HepG2 (cell line): Measurements from ENCODE around the gene ENTPD7. TPM values are rescaled to one million over a fixed set of nuclear protein-coding genes. Genes with fewer than 3 reads are reported as not detected.

Source experiments
- DR1 ChIP-seq: sonication (generic); formaldehyde crosslinking; IDR thresholded peaks from 2 replicates; pipeline ENCODE4 v1.8.0; 2021; ENCODE audit warnings: mild to moderate bottlenecking, missing genetic modification reagents, inconsistent platforms
- KDM5A ChIP-seq: fragments of 200-600 bp; sonication (generic); IDR thresholded peaks from 2 replicates; pipeline ENCODE4 v1.7.0; 2018; ENCODE audit warnings: antibody characterized with exemption, mild to moderate bottlenecking, low read length, borderline replicate concordance
- MAF1 ChIP-seq: sonication (generic); formaldehyde crosslinking; IDR thresholded peaks from 2 replicates; pipeline ENCODE4 v1.5.0; 2020; ENCODE audit warnings: missing genetic modification reagents, borderline replicate concordance
- MBD4 ChIP-seq: IDR thresholded peaks from 2 replicates; pipeline ENCODE4 v1.6.1; 2012; ENCODE audit warnings: low read length, inconsistent platforms, borderline replicate concordance
- NFRKB ChIP-seq: fragments of 450-650 bp; IDR thresholded peaks from 2 replicates; pipeline ENCODE4 v1.6.1; 2017
- RBM22 ChIP-seq: fragments of 200-400 bp; formaldehyde crosslinking; optimal IDR thresholded peaks from 2 replicates; pipeline ENCODE3; 2017; ENCODE audit warnings: mild to moderate bottlenecking, low read length, moderate library complexity
- RBM39 ChIP-seq: fragments of 200-400 bp; formaldehyde crosslinking; IDR thresholded peaks from one replicate; pipeline ENCODE4 v1.6.1; 2018; ENCODE audit warnings: antibody characterized with exemption, mild to moderate bottlenecking, low read depth, low read length; ENCODE audit not compliant: poor library complexity, severe bottlenecking
- SUZ12 ChIP-seq: fragments of 150-350 bp; IDR thresholded peaks from 2 replicates; pipeline ENCODE4 v1.6.1; 2014; ENCODE audit warnings: low read depth, low read length
- ZBTB21 ChIP-seq: sonication (generic); formaldehyde crosslinking; IDR thresholded peaks from 2 replicates; pipeline ENCODE4 v1.4.0; 2020; ENCODE audit warnings: missing genetic modification reagents
- ZMYM2 ChIP-seq: sonication (generic); formaldehyde crosslinking; IDR thresholded peaks from 2 replicates; pipeline ENCODE4 v1.8.0; 2022; ENCODE audit warnings: mild to moderate bottlenecking, missing genetic modification reagents
- ZNF496 ChIP-seq: sonication (generic); formaldehyde crosslinking; IDR thresholded peaks from 2 replicates; pipeline ENCODE4 v1.8.1; 2023; ENCODE audit warnings: mild to moderate bottlenecking, moderate library complexity, missing genetic modification reagents; ENCODE audit not compliant: insufficient replicate concordance
- ZNF629 ChIP-seq: sonication (generic); formaldehyde crosslinking; conservative IDR thresholded peaks from 2 replicates; pipeline ENCODE4 v1.5.0; 2020; ENCODE audit warnings: missing genetic modification reagents
- polyA plus RNA-seq, 8 experiments: library from polyadenylated mRNA; depleted of rRNA in 3 of 8; stranded (reverse) in 7 of 8; unstranded in 1 of 8; fragments of >200 nt; fragmentation: Illumina TruSeq in 4 of 8; extraction: Trizol in 4 of 8; gene quantifications; 2 replicates each; pipeline versions ENCODE4 v1.2.1 to v1.2.3, GENCODE V29; 2011 to 2016; ENCODE audit warnings: low read depth in 4 of 8, missing spikeins in 1 of 8, mixed read lengths in 1 of 8; ENCODE audit not compliant: insufficient read depth in 1 of 8
- total RNA-seq, 5 experiments: library from RNA; depleted of rRNA; stranded (reverse); fragments of >200 nt; fragmentation: Illumina TruSeq; extraction: Trizol; gene quantifications; 2 replicates each; pipeline ENCODE4 v1.2.3, GENCODE V29; 2016; ENCODE audit warnings: low read depth in 1 of 5
- TF ChIP-seq, protein P1 (sequence below): sonication (generic); formaldehyde crosslinking; IDR thresholded peaks from 2 replicates; pipeline ENCODE4 v1.9.0; 2021; ENCODE audit warnings: mild to moderate bottlenecking, missing genetic modification reagents
- TF ChIP-seq, protein P2 (sequence below): sonication (generic); formaldehyde crosslinking; IDR thresholded peaks from 2 replicates; pipeline ENCODE4; 2020; ENCODE audit warnings: missing genetic modification reagents, mild to moderate bottlenecking, borderline replicate concordance
- TF ChIP-seq, protein P3 (sequence below): sonication (generic); formaldehyde crosslinking; IDR thresholded peaks from 2 replicates; pipeline ENCODE4 v1.4.0; 2020; ENCODE audit warnings: missing genetic modification reagents
- TF ChIP-seq, protein P4 (sequence below): sonication (generic); formaldehyde crosslinking; IDR thresholded peaks from 2 replicates; pipeline ENCODE4 v1.8.1; 2023; ENCODE audit warnings: mild to moderate bottlenecking, missing genetic modification reagents

Gene ENTPD7
- total and polyA plus RNA-seq, 2 of the 13 experiments (the other 11 are each of a cell fraction or from before 2014, with no cell fraction given), result 7.6 to 36.5 TPM

DNA sequence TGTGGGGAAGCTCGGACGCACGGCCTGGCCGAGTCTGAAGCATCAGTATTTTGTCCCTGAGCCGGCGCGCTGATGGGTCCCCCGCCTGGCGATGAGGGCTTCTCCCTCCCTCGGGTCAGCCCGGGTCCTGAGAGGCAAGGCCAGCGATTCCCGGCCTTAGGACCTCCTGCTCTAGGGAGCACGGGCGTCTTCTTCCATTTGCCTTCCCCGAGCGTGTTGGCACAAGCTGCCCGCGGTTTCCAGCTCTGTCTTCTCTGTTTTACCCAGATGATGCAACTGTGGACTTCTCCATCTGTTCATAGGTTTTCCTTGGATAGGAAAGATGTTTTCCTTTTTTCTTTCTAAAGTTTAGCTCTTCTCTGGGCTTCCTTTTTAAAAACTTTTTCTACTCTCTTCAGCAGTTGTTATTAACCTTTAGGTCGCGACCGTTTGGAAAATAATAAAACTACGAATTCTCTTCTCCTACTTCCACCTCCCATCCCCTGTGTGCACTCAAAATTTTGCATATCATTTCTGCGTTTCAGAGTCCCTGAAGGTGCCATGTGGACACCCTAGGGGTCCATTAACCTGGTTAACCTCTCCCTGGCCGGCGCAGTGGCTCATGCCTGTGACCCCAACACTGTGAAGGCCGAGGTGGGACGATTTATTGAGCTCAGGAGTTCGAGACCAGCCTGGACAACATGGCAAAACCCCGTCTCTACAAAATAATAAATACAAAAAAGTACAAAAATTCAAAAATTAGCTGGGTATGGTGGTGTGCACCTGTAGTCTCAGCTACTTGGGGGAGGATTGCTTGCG is 37.7 kb upstream of the ENTPD7 start (continued):
- TF ChIP-seq, protein P1, sequence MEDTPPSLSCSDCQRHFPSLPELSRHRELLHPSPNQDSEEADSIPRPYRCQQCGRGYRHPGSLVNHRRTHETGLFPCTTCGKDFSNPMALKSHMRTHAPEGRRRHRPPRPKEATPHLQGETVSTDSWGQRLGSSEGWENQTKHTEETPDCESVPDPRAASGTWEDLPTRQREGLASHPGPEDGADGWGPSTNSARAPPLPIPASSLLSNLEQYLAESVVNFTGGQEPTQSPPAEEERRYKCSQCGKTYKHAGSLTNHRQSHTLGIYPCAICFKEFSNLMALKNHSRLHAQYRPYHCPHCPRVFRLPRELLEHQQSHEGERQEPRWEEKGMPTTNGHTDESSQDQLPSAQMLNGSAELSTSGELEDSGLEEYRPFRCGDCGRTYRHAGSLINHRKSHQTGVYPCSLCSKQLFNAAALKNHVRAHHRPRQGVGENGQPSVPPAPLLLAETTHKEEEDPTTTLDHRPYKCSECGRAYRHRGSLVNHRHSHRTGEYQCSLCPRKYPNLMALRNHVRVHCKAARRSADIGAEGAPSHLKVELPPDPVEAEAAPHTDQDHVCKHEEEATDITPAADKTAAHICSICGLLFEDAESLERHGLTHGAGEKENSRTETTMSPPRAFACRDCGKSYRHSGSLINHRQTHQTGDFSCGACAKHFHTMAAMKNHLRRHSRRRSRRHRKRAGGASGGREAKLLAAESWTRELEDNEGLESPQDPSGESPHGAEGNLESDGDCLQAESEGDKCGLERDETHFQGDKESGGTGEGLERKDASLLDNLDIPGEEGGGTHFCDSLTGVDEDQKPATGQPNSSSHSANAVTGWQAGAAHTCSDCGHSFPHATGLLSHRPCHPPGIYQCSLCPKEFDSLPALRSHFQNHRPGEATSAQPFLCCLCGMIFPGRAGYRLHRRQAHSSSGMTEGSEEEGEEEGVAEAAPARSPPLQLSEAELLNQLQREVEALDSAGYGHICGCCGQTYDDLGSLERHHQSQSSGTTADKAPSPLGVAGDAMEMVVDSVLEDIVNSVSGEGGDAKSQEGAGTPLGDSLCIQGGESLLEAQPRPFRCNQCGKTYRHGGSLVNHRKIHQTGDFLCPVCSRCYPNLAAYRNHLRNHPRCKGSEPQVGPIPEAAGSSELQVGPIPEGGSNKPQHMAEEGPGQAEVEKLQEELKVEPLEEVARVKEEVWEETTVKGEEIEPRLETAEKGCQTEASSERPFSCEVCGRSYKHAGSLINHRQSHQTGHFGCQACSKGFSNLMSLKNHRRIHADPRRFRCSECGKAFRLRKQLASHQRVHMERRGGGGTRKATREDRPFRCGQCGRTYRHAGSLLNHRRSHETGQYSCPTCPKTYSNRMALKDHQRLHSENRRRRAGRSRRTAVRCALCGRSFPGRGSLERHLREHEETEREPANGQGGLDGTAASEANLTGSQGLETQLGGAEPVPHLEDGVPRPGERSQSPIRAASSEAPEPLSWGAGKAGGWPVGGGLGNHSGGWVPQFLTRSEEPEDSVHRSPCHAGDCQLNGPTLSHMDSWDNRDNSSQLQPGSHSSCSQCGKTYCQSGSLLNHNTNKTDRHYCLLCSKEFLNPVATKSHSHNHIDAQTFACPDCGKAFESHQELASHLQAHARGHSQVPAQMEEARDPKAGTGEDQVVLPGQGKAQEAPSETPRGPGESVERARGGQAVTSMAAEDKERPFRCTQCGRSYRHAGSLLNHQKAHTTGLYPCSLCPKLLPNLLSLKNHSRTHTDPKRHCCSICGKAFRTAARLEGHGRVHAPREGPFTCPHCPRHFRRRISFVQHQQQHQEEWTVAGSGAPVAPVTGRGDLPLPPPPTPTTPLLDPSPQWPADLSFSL (CRISPR knock-in tag), result no peak
- TF ChIP-seq RBM39 (no peak), ZNF629 (CRISPR knock-in tag) (no peak; the same call in 1 of the 2 replicates), ZBTB21 (CRISPR knock-in tag) (no peak), KDM5A (no peak), ZMYM2 (CRISPR knock-in tag) (no peak), MBD4 (no peak), RBM22 (no peak), MAF1 (CRISPR knock-in tag) (no peak), DR1 (no peak), ZNF496 (CRISPR knock-in tag) (no peak), SUZ12 (no peak), NFRKB (no peak)
- TF ChIP-seq, protein P2, sequence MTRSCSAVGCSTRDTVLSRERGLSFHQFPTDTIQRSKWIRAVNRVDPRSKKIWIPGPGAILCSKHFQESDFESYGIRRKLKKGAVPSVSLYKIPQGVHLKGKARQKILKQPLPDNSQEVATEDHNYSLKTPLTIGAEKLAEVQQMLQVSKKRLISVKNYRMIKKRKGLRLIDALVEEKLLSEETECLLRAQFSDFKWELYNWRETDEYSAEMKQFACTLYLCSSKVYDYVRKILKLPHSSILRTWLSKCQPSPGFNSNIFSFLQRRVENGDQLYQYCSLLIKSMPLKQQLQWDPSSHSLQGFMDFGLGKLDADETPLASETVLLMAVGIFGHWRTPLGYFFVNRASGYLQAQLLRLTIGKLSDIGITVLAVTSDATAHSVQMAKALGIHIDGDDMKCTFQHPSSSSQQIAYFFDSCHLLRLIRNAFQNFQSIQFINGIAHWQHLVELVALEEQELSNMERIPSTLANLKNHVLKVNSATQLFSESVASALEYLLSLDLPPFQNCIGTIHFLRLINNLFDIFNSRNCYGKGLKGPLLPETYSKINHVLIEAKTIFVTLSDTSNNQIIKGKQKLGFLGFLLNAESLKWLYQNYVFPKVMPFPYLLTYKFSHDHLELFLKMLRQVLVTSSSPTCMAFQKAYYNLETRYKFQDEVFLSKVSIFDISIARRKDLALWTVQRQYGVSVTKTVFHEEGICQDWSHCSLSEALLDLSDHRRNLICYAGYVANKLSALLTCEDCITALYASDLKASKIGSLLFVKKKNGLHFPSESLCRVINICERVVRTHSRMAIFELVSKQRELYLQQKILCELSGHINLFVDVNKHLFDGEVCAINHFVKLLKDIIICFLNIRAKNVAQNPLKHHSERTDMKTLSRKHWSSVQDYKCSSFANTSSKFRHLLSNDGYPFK (CRISPR knock-in tag), result no peak
- TF ChIP-seq, protein P3, sequence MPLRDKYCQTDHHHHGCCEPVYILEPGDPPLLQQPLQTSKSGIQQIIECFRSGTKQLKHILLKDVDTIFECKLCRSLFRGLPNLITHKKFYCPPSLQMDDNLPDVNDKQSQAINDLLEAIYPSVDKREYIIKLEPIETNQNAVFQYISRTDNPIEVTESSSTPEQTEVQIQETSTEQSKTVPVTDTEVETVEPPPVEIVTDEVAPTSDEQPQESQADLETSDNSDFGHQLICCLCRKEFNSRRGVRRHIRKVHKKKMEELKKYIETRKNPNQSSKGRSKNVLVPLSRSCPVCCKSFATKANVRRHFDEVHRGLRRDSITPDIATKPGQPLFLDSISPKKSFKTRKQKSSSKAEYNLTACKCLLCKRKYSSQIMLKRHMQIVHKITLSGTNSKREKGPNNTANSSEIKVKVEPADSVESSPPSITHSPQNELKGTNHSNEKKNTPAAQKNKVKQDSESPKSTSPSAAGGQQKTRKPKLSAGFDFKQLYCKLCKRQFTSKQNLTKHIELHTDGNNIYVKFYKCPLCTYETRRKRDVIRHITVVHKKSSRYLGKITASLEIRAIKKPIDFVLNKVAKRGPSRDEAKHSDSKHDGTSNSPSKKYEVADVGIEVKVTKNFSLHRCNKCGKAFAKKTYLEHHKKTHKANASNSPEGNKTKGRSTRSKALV (CRISPR knock-in tag), result 0 out of 2 replicates have a peak, but pooled peaks have one; percentile 7
- TF ChIP-seq, protein P4, sequence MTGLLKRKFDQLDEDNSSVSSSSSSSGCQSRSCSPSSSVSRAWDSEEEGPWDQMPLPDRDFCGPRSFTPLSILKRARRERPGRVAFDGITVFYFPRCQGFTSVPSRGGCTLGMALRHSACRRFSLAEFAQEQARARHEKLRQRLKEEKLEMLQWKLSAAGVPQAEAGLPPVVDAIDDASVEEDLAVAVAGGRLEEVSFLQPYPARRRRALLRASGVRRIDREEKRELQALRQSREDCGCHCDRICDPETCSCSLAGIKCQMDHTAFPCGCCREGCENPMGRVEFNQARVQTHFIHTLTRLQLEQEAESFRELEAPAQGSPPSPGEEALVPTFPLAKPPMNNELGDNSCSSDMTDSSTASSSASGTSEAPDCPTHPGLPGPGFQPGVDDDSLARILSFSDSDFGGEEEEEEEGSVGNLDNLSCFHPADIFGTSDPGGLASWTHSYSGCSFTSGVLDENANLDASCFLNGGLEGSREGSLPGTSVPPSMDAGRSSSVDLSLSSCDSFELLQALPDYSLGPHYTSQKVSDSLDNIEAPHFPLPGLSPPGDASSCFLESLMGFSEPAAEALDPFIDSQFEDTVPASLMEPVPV (CRISPR knock-in tag), result no peak
- TF ChIP-seq, all 625 proteins: peak for 62
